Mesothelial cell of epicardium (in vitro differentiated cells): ENCODE results near the gene MYBPC2. TPM values are rescaled to one million over a fixed set of nuclear protein-coding genes. Genes with fewer than 3 reads are reported as not detected.

Source experiments
- DNase-seq, 2 experiments: peaks; one replicate each; pipeline ENCODE4 v3.0.0; 2021; ENCODE audit warnings: low spot score in 2 of 2; ENCODE audit not compliant: unreplicated experiment in 2 of 2
- H3K27ac Mint-ChIP-seq: 2 replicates; pipeline ENCODE4 v1.8.0; 2021; ENCODE audit warnings: mixed read lengths
- H3K27me3 Mint-ChIP-seq: 2 replicates; pipeline ENCODE4 v1.8.0; 2021; ENCODE audit warnings: low read depth, mixed read lengths
- H3K36me3 Mint-ChIP-seq: 2 replicates; pipeline ENCODE4 v1.8.0; 2021; ENCODE audit warnings: mixed read lengths
- H3K4me1 Mint-ChIP-seq: 2 replicates; pipeline ENCODE4 v1.8.0; 2021; ENCODE audit warnings: mixed read lengths
- H3K4me3 Mint-ChIP-seq: 2 replicates; pipeline ENCODE4 v1.8.0; 2021; ENCODE audit warnings: mild to moderate bottlenecking, moderate library complexity, mixed read lengths
- H3K9me3 Mint-ChIP-seq: 2 replicates; pipeline ENCODE4 v1.8.0; 2021; ENCODE audit warnings: mixed read lengths
- total RNA-seq: library from RNA; stranded (reverse); gene quantifications from 3 replicates; pipeline ENCODE4 v1.2.1, GENCODE V29; 2021
- TF ChIP-seq, protein P1 (sequence below): fragments of 200-600 bp; sonication (generic); IDR thresholded peaks from one replicate; pipeline ENCODE4 v1.5.0; 2021; ENCODE audit warnings: antibody characterized with exemption; ENCODE audit not compliant: unreplicated experiment

Gene MYBPC2
- total RNA-seq, 1 donor from 2014 or later, result 1.2 TPM

DNA sequence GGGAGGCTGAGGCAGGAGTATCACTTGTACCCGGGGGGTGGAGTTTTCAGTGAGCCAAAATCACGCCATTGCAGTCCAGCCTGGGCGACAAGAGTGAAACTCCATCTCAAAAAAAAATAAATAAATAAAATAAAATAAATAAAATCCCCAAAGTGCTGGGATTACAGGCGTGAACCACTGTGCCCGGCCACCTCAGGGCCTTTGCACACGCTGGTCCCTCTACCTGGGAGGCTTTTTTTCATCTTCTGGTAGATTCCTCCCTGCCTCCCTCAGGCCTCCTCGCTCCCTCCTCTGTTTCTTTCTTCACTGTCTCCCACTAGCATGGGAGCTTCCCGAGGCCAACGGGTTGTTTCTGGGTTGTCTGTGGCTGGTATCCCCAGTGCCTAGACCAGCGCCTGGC, 15.1 kb downstream of the MYBPC2 start:
- Mint-ChIP-seq H3K36me3 (no peaks in the 10 kb centered on the region), H3K27me3 (peaks cover 13% of the 10 kb centered on the region), H3K4me3 (no peak overlapping the region), H3K27ac (no peak overlapping the region), H3K9me3 (peaks cover 4% of the 10 kb centered on the region), H3K4me1 (no peaks in the 10 kb centered on the region)
- no peak for DNase-seq
- TF ChIP-seq, protein P1, sequence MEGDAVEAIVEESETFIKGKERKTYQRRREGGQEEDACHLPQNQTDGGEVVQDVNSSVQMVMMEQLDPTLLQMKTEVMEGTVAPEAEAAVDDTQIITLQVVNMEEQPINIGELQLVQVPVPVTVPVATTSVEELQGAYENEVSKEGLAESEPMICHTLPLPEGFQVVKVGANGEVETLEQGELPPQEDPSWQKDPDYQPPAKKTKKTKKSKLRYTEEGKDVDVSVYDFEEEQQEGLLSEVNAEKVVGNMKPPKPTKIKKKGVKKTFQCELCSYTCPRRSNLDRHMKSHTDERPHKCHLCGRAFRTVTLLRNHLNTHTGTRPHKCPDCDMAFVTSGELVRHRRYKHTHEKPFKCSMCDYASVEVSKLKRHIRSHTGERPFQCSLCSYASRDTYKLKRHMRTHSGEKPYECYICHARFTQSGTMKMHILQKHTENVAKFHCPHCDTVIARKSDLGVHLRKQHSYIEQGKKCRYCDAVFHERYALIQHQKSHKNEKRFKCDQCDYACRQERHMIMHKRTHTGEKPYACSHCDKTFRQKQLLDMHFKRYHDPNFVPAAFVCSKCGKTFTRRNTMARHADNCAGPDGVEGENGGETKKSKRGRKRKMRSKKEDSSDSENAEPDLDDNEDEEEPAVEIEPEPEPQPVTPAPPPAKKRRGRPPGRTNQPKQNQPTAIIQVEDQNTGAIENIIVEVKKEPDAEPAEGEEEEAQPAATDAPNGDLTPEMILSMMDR, result no peak

DNA sequence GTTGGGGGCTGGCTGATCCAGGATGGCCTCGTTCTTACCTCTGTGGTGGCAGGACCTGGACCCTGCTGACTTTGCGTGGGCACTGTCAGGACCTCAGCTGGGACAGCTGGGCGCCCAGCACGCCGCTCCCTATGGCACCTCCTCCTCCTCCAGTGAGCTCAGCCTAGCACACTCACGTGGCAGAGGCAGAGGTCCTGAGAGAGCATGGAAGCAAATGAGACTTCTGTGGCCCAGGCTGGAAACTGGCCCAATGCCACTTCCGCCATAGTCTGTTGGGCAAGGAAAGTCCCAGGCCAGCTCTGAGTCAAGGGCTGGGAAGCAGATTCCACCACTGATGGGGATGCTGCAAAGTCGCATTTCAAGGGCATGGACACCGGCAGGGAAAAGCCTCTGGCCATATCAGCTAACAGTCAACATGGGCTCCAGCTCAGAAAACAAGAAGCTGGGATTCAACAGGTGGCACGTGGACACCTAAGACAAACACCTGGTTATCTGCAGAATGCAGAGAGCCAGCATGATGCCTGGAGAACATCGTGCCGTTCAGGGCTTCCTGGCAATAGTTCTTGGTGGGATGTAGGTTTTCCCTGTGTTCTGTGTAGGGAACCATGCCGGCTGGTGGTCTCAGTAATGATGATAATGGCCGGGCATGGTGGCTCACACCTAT, 16.7 kb downstream of the MYBPC2 start:
- no peak for DNase-seq
- no peak overlapping the region for H3K27ac Mint-ChIP-seq
- peaks cover 4% of the 10 kb centered on the region for H3K9me3 Mint-ChIP-seq
- H3K36me3 Mint-ChIP-seq, result no peaks in the 10 kb centered on the region
- TF ChIP-seq, protein P1, result no peak
- H3K4me3 Mint-ChIP-seq, result no peak overlapping the region
- no peaks in the 10 kb centered on the region for H3K4me1 Mint-ChIP-seq
- peaks cover 7% of the 10 kb centered on the region for H3K27me3 Mint-ChIP-seq

DNA sequence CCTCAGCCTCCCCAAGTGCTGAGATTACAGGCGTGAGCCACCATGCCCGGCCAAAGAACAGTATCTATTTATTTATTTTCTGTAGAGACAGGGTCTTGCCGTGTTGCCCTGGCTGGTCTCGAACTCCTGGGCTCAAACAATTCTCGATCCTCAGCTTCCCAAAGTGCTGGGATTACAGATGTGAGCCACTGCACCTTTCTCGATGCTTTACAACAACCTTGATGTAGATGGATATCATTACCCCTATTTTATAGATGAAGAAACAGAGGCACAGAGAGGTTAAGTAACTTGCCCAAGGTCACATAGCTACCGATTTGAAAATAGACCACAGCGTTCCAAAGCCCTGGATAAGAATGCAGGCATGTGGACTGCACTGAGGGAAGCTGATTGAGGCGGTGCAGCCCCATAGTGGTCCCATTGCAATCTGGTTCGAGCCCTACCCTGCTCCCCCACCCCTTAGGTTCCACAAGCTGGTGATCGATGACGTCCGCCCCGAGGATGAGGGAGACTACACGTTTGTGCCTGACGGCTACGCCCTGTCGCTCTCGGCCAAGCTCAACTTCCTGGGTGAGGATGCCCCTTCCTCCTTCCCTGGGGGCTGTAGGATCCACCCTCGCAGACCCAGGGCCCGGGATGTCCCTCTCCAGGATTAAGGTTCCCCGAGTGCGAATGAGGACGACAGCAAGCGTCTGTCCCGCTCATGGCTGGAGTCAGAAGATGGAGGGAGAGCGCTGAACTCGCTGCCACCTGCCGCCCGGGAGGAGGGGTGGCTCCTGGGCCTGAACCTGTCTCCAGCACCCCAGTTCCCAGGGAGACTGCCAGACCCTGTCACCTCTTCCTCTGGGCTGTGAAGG, 17.9 kb downstream of the MYBPC2 start:
- Mint-ChIP-seq H3K27ac (no peak overlapping the region), H3K4me3 (no peak overlapping the region)
- TF ChIP-seq, protein P1, result no peak

DNA sequence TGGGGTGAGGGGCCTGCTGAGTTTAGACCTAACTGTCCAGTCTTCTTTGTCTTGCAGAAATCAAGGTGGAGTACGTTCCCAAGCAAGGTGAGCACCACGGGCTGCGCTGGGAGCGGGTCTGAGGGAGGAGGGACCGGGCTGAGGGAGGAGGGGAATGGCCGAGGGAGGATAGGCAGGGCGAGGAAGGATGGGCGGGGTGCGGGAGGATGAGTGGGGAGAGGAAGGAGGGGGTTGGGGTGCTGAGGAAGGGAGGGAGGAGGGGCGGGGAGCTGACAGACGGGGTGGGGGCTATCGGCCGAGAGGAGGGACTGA, 18.5 kb downstream of the MYBPC2 start:
- Mint-ChIP-seq H3K27me3 (peaks cover 4% of the 10 kb centered on the region), H3K27ac (no peak overlapping the region), H3K9me3 (peaks cover 8% of the 10 kb centered on the region), H3K4me3 (no peak overlapping the region), H3K36me3 (no peaks in the 10 kb centered on the region), H3K4me1 (no peaks in the 10 kb centered on the region)
- TF ChIP-seq, protein P1, result no peak
- no peak for DNase-seq

More for the DNA sequence above, 17.9 kb downstream of the MYBPC2 start:
- Mint-ChIP-seq H3K27me3 (peaks cover 4% of the 10 kb centered on the region), H3K36me3 (no peaks in the 10 kb centered on the region), H3K9me3 (peaks cover 4% of the 10 kb centered on the region), H3K4me1 (no peaks in the 10 kb centered on the region)
- DNase-seq, result no peak

DNA sequence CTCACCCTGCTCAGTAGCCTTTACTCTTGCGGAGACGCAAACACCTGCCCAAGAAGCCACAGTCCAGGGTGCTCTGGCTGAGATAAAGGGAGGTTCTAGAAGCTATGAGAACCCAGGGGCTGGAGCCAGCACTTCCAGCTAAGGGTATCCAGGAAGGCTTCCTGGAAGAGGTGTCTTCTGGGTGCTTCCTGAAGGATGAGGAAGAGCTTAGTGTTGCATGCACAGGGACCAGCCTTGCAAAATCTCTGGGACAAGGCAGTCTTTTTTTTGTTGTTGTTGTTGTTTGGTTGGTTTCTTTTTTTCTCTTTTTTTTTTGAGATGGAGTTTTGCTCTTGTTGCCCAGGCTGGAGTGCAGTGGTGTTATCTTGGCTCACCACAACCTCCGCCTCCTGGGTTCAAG, 20.6 kb downstream of the MYBPC2 start:
- Mint-ChIP-seq H3K4me1 (no peaks in the 10 kb centered on the region), H3K9me3 (peaks cover 4% of the 10 kb centered on the region), H3K36me3 (no peaks in the 10 kb centered on the region), H3K27me3 (peaks cover 6% of the 10 kb centered on the region), H3K4me3 (no peak overlapping the region), H3K27ac (no peak overlapping the region)
- DNase-seq, result no peak
- TF ChIP-seq, protein P1, result no peak
